ENCODE data around the gene MAT2B. TPM values are rescaled to one million over a fixed set of nuclear protein-coding genes. Genes with fewer than 3 reads are reported as not detected.

The MAT2B gene
- total RNA-seq, 4 donors from 2014 or later = 26.6 to 44.7 (median 32.1) TPM

DNA sequence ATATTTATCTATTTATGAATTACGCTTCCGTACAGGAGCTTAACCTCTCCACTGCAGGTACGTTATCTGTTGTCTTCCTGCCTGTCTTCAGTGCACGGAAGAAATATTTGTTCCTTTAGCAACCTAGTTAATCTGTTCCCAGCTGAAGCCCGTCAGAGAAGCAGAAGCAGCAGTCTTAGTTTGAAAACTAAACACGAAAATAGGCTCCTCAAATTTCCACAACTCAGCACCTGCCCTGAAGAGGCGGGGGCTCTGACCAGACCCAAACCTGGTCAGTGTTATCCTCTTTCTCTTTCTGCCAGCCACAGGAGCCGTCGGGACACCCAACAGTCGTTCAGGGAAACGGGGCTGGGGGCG is 46.0 kb upstream of the MAT2B start:
- Histone ChIP-seq H3K36me3 (peaks cover 0 to 16% of the 10 kb centered on the region in 2 donors), H3K27me3 (no peaks in the 10 kb centered on the region), H3K4me1 (peaks cover 26 to 27% of the 10 kb centered on the region in 2 donors), H3K27ac (peak overlapping the region; percentile 94 to 97 (median 96)), H3K4me3 (peak overlapping the region; percentile 63 to 91 (median 76)), H3K9me3 (no peaks in the 10 kb centered on the region)
- peak; percentile 25 to 42 for ATAC-seq
- in situ Hi-C loops (cut with MboI; ENCODE audit: low sequenced_read_pairs in 4 of 4) (loop anchor here in 2 of 4 donors (5.0 to 10.0 kb wide), 2 partner anchors 45 to 53 kb away; partner anchors contain the start of gene MAT2B (in 1 of the 2)), intact Hi-C loops (cut with DNase I; ENCODE audit: low total_unique reads) (no loop called here)
- no peak for DNase-seq
- TF ChIP-seq POLR2A (IDR thresholded peaks at IDR 0.05) = no peak
- TF ChIP-seq, protein P1, sequence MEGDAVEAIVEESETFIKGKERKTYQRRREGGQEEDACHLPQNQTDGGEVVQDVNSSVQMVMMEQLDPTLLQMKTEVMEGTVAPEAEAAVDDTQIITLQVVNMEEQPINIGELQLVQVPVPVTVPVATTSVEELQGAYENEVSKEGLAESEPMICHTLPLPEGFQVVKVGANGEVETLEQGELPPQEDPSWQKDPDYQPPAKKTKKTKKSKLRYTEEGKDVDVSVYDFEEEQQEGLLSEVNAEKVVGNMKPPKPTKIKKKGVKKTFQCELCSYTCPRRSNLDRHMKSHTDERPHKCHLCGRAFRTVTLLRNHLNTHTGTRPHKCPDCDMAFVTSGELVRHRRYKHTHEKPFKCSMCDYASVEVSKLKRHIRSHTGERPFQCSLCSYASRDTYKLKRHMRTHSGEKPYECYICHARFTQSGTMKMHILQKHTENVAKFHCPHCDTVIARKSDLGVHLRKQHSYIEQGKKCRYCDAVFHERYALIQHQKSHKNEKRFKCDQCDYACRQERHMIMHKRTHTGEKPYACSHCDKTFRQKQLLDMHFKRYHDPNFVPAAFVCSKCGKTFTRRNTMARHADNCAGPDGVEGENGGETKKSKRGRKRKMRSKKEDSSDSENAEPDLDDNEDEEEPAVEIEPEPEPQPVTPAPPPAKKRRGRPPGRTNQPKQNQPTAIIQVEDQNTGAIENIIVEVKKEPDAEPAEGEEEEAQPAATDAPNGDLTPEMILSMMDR (IDR thresholded peaks at IDR 0.05 in 4 of 5, conservative IDR thresholded peaks at IDR 0.05 in 1 of 5) = no peak

DNA sequence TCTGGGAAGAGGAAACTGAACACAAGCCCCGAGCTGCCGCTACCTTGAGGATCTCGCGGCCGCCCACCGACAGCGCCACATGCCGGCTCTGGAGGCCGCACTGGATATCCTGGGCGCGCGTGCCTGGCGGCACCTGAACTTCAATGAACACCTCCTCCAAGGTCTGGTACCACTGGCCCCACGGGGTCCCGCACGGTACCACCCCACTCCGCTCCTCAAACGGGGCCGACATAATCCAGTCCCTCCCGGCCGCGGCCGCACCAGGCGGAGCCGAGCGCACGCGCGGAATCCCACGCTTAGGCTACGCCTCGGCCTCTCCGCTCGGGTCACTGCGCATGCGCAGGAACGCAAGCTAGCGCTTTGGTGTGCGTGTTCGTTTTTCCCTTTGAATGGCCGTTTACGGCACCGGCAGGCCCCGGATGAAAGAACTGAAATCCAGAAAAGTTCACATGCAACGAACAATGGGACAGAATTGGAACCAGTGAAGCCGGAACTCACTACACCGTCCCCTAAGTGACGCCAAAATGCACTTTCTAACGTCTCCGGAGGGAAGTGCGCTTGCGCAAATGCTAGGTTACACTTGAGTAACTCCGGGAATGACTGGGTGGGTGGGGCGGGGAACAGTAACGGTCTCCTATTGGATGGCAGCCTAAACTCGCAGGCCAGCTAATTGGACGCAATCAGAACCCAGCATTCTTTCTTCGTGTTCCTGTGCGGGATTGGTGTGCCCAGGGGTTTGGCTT is 45.4 kb upstream of the MAT2B start, which contains the start of gene NUDCD2:
Gene NUDCD2, minus strand, starts transcription at position 284 of the 743 bp plus-strand sequence. Its CDS starts 52 bp downstream, at position 232.
- TF ChIP-seq, protein P1 (IDR thresholded peaks at IDR 0.05 in 4 of 5, conservative IDR thresholded peaks at IDR 0.05 in 1 of 5) = peak in 2 of 5 experiments; percentile 42 to 43
- TF ChIP-seq POLR2A (IDR thresholded peaks at IDR 0.05) = peak; percentile 81 to 90
- Histone ChIP-seq H3K9me3 (no peaks in the 10 kb centered on the region), H3K27me3 (no peaks in the 10 kb centered on the region), H3K4me1 (peaks cover 26 to 27% of the 10 kb centered on the region in 2 donors), H3K27ac (peak within 1 kb of the TSS; percentile 94 to 97 (median 96)), H3K36me3 (peaks cover 0 to 11% of the 10 kb centered on the region in 2 donors), H3K4me3 (peak within 1 kb of the TSS; percentile 63 to 91 (median 76))
- DNase-seq = peak; percentile 95 to 97
- in situ Hi-C loops (cut with MboI; ENCODE audit: low sequenced_read_pairs in 4 of 4) = loop anchor here in 2 of 4 donors (5.0 to 10.0 kb wide), 2 partner anchors 45 to 52 kb away; partner anchors contain the start of gene MAT2B (in 1 of the 2)
- ATAC-seq = peak; percentile 97 to 98
- intact Hi-C loops (cut with DNase I; ENCODE audit: low total_unique reads) = loop anchor here (1.0 kb wide), 2 partner anchors 23 to 45 kb away; partner anchors contain the start of genes CCNG1 and MAT2B

DNA sequence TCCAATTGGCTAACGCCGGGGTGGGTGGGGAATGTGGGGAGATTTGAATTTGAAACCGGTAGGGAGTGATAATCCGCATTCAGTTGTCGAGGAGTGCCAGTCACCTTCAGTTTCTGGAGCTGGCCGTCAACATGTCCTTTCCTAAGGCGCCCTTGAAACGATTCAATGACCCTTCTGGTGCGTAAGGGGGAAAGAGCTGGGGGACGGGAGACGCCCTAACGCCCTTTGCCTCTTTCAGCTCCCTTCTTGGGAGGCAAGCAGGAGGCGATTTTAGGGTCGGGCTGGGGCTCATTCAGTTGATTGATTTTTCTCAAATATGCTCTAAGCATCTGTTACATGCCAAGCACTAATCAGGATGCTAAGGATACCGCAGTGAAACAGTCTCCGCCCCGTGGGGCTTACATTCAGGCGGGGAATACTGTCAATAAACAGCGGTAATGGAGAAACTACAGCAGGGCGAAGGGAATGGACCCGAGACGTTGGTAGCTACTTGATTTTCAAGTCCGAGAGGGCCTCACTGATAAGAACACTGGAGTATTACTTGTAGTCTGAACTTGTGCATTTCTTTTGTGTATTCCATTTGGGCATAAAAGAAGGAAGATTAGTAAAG is 44.8 kb upstream of the MAT2B start, which contains the start of gene HMMR:
Gene HMMR, plus strand, starts transcription at position 71 of the 610 bp plus-strand sequence. Its CDS starts 61 bp downstream, at position 132.
- H3K36me3 ChIP-seq = peaks cover 0 to 4% of the 10 kb centered on the region in 2 donors
- no peak for TF ChIP-seq POLR2A (IDR thresholded peaks at IDR 0.05)
- TF ChIP-seq, protein P1 (IDR thresholded peaks at IDR 0.05 in 4 of 5, conservative IDR thresholded peaks at IDR 0.05 in 1 of 5) = no peak
- H3K27ac ChIP-seq = peak within 1 kb of the TSS; percentile 94 to 97 (median 96)
- H3K9me3 ChIP-seq = no peaks in the 10 kb centered on the region
- peak within 1 kb of the TSS; percentile 63 to 91 (median 76) for H3K4me3 ChIP-seq
- in situ Hi-C loops (cut with MboI; ENCODE audit: low sequenced_read_pairs in 4 of 4) = no loop called here
- DNase-seq (no peak), ATAC-seq (no peak)
- H3K27me3 ChIP-seq = no peaks in the 10 kb centered on the region
- H3K4me1 ChIP-seq = peaks cover 26 to 27% of the 10 kb centered on the region in 2 donors
- intact Hi-C loops (cut with DNase I; ENCODE audit: low total_unique reads) = loop anchor here (1.0 kb wide), 2 partner anchors 23 to 45 kb away; partner anchors contain the start of genes CCNG1 and MAT2B

DNA sequence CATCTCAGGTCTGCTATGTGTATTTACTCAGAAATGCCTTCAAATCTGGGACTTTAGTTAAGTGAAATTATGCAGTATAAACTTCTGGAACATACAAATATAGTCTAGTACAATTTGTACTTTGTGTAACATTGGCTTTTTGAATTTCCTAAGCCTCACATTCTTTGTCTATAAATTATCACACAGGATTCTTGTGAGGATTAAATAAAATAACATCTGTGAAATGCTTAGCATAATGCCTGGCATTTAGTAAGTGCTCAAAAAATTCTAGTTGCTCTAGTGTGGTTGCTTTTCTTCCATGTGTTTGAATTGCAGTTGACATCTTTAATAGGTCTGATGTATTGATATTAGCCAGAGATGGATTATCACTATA is 42.4 kb upstream of the MAT2B start:
- DNase-seq = no peak
- ATAC-seq = no peak
- Histone ChIP-seq H3K27ac (no peak overlapping the region), H3K27me3 (no peaks in the 10 kb centered on the region), H3K4me1 (peaks cover 24 to 25% of the 10 kb centered on the region in 2 donors), H3K9me3 (no peaks in the 10 kb centered on the region), H3K36me3 (no peaks in the 10 kb centered on the region), H3K4me3 (no peak overlapping the region)
- intact Hi-C loops (cut with DNase I; ENCODE audit: low total_unique reads) (no loop called here), in situ Hi-C loops (cut with MboI; ENCODE audit: low sequenced_read_pairs in 4 of 4) (no loop called here)
- TF ChIP-seq POLR2A (IDR thresholded peaks at IDR 0.05) = no peak
- TF ChIP-seq, protein P1 (IDR thresholded peaks at IDR 0.05 in 4 of 5, conservative IDR thresholded peaks at IDR 0.05 in 1 of 5) = no peak
